Muscle layer of duodenum (tissue), 2 donors: ENCODE measurements around the gene CLSTN1.

Source experiments
- H3K27ac ChIP-seq: one replicate; pipeline ENCODE4 v1.7.0; 2013; ENCODE audit warnings: mild to moderate bottlenecking, low read length
- H3K27me3 ChIP-seq: one replicate; pipeline ENCODE4 v1.7.0; 2013; ENCODE audit warnings: low read depth, mild to moderate bottlenecking, control low read depth, low read length
- H3K36me3 ChIP-seq, 2 donors: one replicate each; pipeline ENCODE4 v1.7.0; 2013; ENCODE audit warnings: low read length in 2 of 2, control low read depth in 1 of 2, mild to moderate bottlenecking in 1 of 2; ENCODE audit not compliant: insufficient read depth in 2 of 2, control insufficient read depth in 1 of 2
- H3K4me1 ChIP-seq, 2 donors: one replicate each; pipeline ENCODE4 v1.7.0; 2013; ENCODE audit warnings: low read length in 2 of 2, mild to moderate bottlenecking in 2 of 2, control low read depth in 1 of 2, moderate library complexity in 1 of 2; ENCODE audit not compliant: insufficient read depth in 2 of 2, control insufficient read depth in 1 of 2
- H3K4me3 ChIP-seq, 2 donors: one replicate each; pipeline ENCODE4 v1.7.0; 2013; ENCODE audit warnings: low read length in 2 of 2, low read depth in 1 of 2, mild to moderate bottlenecking in 1 of 2
- H3K9me3 ChIP-seq, 2 donors: one replicate each; pipeline ENCODE4 v1.7.0; 2013; ENCODE audit warnings: low read length in 2 of 2, control low read depth in 1 of 2, mild to moderate bottlenecking in 1 of 2; ENCODE audit not compliant: control insufficient read depth in 1 of 2
- donor health status: healthy.

Gene CLSTN1

DNA sequence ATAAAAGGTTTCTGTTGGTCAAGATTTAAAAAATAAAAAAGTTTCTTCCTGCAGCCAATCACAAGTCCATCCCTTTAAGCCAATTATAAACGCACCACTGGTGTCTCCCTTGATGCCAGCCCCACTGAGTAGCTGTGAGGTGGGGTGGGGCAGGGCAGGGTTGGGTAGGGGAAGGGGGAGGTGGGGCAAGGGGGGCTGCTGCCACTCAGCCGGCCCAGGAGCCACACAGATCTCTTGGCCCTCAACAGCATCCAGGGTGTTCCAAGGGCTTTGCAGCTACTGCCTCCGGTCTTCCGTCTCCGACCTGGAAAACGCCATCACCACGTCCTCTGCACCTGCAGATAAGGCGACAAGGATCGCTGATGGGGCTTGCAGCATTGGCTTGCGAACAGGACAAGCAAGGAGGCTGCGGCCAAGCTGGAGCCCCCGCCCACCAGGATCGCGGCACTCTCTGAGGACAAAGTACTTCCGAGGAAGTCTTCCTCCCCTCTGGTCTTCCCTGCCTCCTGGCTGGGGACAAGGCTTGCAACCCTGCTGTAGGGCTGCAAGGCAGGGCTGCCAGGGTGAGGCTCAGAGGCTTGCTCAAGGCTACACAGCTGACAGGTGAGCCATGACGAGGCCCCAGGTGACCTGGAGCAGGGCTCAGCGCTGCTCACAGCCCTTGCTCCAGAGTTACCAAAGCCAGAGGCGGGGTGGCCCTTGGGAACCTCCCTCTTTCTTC, 26.8 kb upstream of the CLSTN1 start:
- Histone ChIP-seq H3K4me3 (no peak overlapping the region), H3K36me3 (peaks cover 4 to 23% of the 10 kb centered on the region in 2 donors), H3K9me3 (no peaks in the 10 kb centered on the region), H3K27me3 (no peaks in the 10 kb centered on the region), H3K4me1 (no peaks in the 10 kb centered on the region), H3K27ac (no peak overlapping the region)

DNA sequence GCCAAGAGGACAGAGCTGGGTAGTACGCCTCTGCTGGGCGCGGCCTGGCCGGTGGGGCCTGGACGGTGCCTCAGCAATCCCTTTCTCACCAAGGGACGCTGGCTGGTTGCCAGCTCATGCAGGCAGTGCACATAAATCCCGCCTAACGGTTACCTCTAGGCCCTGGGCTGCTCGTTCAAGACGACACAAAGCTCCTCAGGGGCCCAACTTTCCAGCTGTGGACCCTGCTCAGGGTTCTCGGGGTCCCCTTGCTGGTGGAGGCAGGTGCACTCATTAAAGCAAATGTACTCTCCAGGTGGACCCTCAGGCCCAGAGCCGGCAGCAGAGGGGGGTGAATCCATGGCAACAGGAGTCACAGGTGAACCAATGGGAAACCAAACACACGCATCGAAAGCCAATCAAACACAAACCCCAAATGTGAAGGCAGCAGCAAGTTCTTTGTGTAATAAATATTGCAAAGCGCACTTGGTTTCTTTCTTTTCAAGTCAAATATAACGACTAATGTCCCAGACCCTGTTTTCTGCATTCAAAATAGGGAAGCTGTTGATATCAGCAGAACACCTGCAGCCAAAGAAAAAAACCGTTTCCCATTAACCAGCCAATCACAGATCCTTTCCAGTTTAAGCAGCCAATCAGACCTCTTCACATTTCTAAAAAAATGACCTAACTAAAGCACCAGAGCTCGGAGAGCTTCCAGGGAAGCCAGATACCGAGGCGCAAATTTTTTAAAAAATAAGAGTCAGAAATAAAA, 26.1 kb upstream of the CLSTN1 start:
- Histone ChIP-seq H3K4me1 (no peaks in the 10 kb centered on the region), H3K27me3 (no peaks in the 10 kb centered on the region), H3K36me3 (peaks cover 4 to 23% of the 10 kb centered on the region in 2 donors), H3K27ac (no peak overlapping the region), H3K9me3 (no peaks in the 10 kb centered on the region), H3K4me3 (no peak overlapping the region)

DNA sequence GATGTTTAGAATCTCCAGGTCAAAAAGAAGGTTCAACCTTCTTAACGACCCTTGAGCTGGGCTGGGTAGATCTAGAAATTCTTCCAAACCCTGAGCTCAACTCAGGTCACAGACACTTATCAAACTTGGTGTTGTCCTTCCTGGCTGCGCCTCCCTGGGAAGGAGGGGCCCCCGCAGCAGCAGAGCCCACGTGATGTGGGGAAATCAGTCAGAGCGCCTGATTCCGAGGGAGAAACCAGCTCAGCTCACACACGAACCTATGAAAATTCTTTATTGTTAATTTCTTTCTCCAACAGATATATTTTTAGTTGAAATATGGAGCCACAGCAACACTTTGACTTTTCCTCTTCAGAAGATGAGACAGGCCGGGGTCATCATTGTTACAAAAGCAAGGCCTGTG, 24.3 kb upstream of the CLSTN1 start:
- H3K27ac ChIP-seq = no peak overlapping the region
- no peak overlapping the region for H3K4me3 ChIP-seq
- H3K4me1 ChIP-seq = peaks cover 0 to 8% of the 10 kb centered on the region in 2 donors
- H3K27me3 ChIP-seq = no peaks in the 10 kb centered on the region
- H3K36me3 ChIP-seq = peaks cover 4 to 17% of the 10 kb centered on the region in 2 donors
- H3K9me3 ChIP-seq = no peaks in the 10 kb centered on the region

- H3K4me3 ChIP-seq = no peak overlapping the region
- no peak overlapping the region for H3K27ac ChIP-seq
- no peaks in the 10 kb centered on the region for H3K9me3 ChIP-seq
- H3K36me3 ChIP-seq = peaks cover 4 to 13% of the 10 kb centered on the region in 2 donors
- no peaks in the 10 kb centered on the region for H3K27me3 ChIP-seq
- peaks cover 0 to 8% of the 10 kb centered on the region in 2 donors for H3K4me1 ChIP-seq
Measured at GRCh38 chr1:9847269-9847668, 23.5 kb upstream of the CLSTN1 start.

GRCh38 chr1:9846611-9847171, 22.9 kb upstream of the CLSTN1 start:
- Histone ChIP-seq H3K27ac (no peak overlapping the region), H3K4me3 (no peak overlapping the region), H3K9me3 (no peaks in the 10 kb centered on the region), H3K36me3 (peaks cover 4 to 13% of the 10 kb centered on the region in 2 donors), H3K4me1 (peaks cover 0 to 8% of the 10 kb centered on the region in 2 donors), H3K27me3 (no peaks in the 10 kb centered on the region)

DNA sequence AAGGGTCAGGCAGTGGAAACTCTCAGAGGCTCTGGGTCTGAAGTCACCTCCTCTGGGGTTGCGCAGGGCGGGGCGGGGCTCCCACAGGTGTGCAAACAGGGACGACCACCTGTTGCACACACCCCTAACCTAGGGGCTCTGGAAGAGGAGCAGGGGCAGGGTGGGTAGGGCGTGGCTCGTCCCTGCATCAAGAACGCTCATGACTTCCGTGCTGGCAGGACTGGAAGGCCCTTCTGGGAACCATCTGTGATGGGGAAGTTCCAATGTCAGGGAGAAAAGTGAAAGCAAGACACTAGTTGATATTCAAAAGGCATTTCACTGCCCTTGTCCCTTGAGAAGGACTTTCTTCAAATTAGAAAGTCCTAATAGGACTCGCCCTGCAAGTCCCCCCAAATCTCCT, 22.1 kb upstream of the CLSTN1 start:
- no peaks in the 10 kb centered on the region for H3K9me3 ChIP-seq
- no peak overlapping the region for H3K27ac ChIP-seq
- H3K4me1 ChIP-seq = peaks cover 0 to 8% of the 10 kb centered on the region in 2 donors
- no peaks in the 10 kb centered on the region for H3K27me3 ChIP-seq
- peaks cover 4 to 13% of the 10 kb centered on the region in 2 donors for H3K36me3 ChIP-seq
- no peak overlapping the region for H3K4me3 ChIP-seq

DNA sequence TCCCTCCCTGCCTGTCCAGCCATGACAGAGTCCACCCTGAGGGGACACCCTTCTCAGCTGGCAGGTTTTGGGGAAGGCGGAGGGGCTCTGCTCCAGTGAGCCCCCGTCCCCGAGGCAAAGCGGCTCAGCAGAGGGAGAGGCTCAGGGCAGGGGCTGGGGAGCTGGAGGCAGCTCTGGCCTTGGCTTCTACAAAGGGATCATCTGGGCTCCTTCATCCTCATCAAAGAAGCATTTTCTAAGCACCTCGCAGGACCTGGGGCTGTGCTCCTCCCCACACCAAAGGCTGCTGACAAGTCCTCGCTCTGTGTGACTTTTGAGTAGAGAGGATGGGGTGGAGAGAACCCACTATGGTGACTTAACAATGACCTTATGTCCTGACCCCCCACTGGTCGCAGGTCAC, 21.0 kb upstream of the CLSTN1 start:
- Histone ChIP-seq H3K27me3 (no peaks in the 10 kb centered on the region), H3K36me3 (peaks cover 4 to 12% of the 10 kb centered on the region in 2 donors), H3K27ac (no peak overlapping the region), H3K9me3 (no peaks in the 10 kb centered on the region), H3K4me1 (peaks cover 0 to 8% of the 10 kb centered on the region in 2 donors), H3K4me3 (no peak overlapping the region)

GRCh38 chr1:9844106-9844505, 20.3 kb upstream of the CLSTN1 start:
- no peaks in the 10 kb centered on the region for H3K9me3 ChIP-seq
- H3K4me1 ChIP-seq = peaks cover 0 to 8% of the 10 kb centered on the region in 2 donors
- no peak overlapping the region for H3K27ac ChIP-seq
- peaks cover 0 to 6% of the 10 kb centered on the region in 2 donors for H3K36me3 ChIP-seq
- H3K4me3 ChIP-seq = no peak overlapping the region
- no peaks in the 10 kb centered on the region for H3K27me3 ChIP-seq

GRCh38 chr1:9843576-9843945, 19.8 kb upstream of the CLSTN1 start:
- H3K9me3 ChIP-seq = no peaks in the 10 kb centered on the region
- peaks cover 0 to 8% of the 10 kb centered on the region in 2 donors for H3K4me1 ChIP-seq
- peaks cover 0 to 4% of the 10 kb centered on the region in 2 donors for H3K36me3 ChIP-seq
- no peaks in the 10 kb centered on the region for H3K27me3 ChIP-seq
- H3K4me3 ChIP-seq = no peak overlapping the region
- no peak overlapping the region for H3K27ac ChIP-seq

DNA sequence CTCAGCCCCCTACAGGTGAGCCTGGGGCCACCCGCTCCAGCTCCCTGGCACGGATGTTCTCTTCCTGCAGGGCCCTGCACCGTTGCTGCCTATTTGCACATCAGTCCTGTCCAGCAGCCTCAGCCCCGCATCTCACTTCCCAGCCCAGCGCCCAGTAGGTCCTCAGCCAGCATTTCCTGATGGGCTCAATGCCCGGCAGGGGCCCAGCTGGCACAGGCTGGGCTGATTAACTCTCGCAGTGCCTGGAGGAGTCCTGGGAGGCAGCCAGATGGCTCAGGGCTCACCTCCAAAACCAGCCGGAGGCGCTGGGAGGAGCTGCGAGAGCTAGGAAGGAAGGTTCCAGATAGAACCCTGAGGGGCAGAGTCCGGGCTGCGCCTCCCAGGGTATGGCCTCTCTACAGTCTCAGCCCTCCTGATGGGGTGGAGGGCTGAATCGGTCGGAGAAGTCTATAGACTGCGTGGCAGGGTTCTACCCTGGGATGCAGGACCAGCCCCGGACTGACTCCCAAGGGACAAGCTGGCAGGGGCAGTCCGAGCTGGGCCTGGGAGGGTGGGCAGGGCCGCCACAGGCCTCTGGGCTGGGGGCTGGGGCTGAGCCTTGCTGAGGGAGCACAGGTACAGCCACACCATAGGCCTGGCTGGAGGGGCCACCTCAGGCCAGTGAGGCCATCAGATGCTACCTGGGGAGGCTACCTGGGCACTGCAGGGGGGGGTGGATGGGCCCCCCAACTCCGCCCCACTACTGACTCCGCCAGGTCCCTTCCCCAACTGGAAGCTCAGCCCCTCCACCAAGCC, 19.2 kb upstream of the CLSTN1 start:
- H3K27ac ChIP-seq = no peak overlapping the region
- no peak overlapping the region for H3K4me3 ChIP-seq
- H3K36me3 ChIP-seq = peaks cover 0 to 4% of the 10 kb centered on the region in 2 donors
- H3K9me3 ChIP-seq = no peaks in the 10 kb centered on the region
- peaks cover 0 to 8% of the 10 kb centered on the region in 2 donors for H3K4me1 ChIP-seq
- H3K27me3 ChIP-seq = no peaks in the 10 kb centered on the region
